ENCODE results near the gene CD82. TPM values are rescaled to one million over a fixed set of nuclear protein-coding genes. Genes with fewer than 3 reads are reported as not detected.

Gene CD82
- total RNA-seq, 1 experiment from 2014 or later: 8.2 TPM

DNA sequence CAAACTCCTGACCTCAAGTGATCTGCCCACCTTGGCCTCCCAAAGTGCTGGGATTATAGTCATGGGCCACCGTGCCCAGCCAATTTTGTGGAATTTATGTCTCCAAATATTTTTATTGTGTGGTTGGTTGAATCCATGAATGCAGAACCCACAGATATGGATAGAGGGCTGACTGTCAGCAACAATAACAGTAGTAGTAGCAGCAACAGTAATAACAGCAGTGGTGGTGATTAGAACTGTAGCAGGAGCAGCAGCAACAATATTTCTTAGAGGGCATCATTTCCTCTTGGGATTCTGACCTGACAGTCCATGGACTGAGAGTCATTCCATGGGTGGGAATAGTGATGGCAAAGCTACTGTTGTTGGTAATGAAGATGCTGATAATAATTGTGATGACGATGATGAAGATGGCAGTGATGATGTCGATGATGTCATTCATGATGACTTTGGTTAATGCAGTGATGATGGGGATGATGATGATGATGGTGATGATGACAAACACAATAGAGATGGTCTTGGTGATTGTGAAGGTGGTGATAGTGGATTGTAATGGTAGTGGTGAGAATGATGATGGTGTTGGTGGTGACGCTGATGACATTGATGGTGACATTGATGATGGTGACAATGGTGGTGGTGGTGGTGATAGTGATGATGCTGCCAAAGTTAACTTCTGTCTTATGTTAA is 13.9 kb upstream of the CD82 start:
- no TSS peak for BruUV-seq (replicated peaks)
- Histone ChIP-seq H3K4me1 (ENCODE audit: insufficient read depth, low read length, poor library complexity, severe bottlenecking) (no peaks in the 10 kb centered on the region), H3K4me3 (ENCODE audit: low read depth, low read length, poor library complexity, severe bottlenecking) (no peak overlapping the region), H3K36me3 (ENCODE audit: insufficient read depth, low read length, poor library complexity, severe bottlenecking) (no peaks in the 10 kb centered on the region), H3K9me3 (ENCODE audit: low read depth, low read length, poor library complexity, severe bottlenecking) (no peaks in the 10 kb centered on the region), H3K27me3 (replicated peaks; ENCODE audit: insufficient read depth, low read depth, low read length, poor library complexity) (no peaks in the 10 kb centered on the region), H3K27ac (ENCODE audit: low read depth, low read length, poor library complexity, severe bottlenecking) (no peak overlapping the region)
- no peak for DNase-seq (ENCODE audit: low spot score)
- intact Hi-C loops (cut with micrococcal nuclease; ENCODE audit: unreplicated experiment): no loop called here
- ChIA-PET POLR2A (ENCODE audit: low non-redundant PET) (no interaction called here), CTCF (no interaction called here)
- no peak for TF ChIP-seq EZH2 (IDR thresholded peaks at IDR 0.05; ENCODE audit: borderline replicate concordance, low read depth, low read length, poor library complexity, severe bottlenecking)
- TF ChIP-seq, protein P1, sequence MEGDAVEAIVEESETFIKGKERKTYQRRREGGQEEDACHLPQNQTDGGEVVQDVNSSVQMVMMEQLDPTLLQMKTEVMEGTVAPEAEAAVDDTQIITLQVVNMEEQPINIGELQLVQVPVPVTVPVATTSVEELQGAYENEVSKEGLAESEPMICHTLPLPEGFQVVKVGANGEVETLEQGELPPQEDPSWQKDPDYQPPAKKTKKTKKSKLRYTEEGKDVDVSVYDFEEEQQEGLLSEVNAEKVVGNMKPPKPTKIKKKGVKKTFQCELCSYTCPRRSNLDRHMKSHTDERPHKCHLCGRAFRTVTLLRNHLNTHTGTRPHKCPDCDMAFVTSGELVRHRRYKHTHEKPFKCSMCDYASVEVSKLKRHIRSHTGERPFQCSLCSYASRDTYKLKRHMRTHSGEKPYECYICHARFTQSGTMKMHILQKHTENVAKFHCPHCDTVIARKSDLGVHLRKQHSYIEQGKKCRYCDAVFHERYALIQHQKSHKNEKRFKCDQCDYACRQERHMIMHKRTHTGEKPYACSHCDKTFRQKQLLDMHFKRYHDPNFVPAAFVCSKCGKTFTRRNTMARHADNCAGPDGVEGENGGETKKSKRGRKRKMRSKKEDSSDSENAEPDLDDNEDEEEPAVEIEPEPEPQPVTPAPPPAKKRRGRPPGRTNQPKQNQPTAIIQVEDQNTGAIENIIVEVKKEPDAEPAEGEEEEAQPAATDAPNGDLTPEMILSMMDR (conservative IDR thresholded peaks at IDR 0.05; ENCODE audit: low read depth, low read length): no peak

DNA sequence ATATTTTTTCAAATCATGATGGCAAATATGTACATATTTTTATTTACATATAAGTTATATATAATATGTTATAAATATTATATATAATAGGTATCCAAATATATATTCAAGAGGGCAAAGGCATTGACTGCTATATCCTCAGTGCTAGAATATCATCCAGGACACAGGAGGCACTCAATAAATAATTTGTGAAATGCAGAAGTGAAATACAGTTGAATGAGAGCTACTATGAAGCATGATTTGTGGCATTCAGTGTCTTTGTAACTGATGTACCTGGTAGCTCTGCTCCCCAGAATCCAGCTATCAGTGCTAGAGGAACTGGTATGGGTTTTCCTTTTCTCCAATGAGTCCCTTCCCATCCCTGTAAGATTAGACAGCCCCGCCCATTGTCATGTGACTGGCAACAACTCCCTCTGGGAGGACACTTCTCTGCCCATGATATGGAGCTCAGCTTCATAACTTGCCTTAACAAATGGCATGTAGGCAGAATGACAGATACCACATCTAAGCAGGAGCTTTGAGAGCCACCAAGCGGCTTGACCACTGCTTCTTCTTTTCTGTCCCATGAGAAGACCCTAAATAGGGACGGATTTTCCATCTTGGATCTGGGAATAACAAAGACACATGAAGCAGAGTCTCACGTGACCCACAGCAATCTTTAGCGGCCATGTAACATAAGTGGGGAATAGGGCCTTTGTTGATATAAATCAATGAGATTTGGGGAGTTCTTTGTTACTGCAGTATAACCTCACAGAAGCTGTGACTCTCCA is 10.2 kb upstream of the CD82 start:
- BruUV-seq (replicated peaks): no TSS peak
- no peaks in the 10 kb centered on the region for H3K9me3 ChIP-seq (ENCODE audit: low read depth, low read length, poor library complexity, severe bottlenecking)
- ChIA-PET CTCF (interaction anchor here (0.6 to 6.3 kb wide), 6 partner anchors 10 to 62 kb away, joined by 3 to 110 read pairs (median 4); partner anchors contain the start of gene CD82), POLR2A (ENCODE audit: low non-redundant PET) (interaction anchor here (0.7 kb wide), 1 partner anchor 198 kb away, joined by 3 read pairs; no protein-coding TSS in a partner anchor)
- H3K4me1 ChIP-seq (ENCODE audit: insufficient read depth, low read length, poor library complexity, severe bottlenecking): peaks cover 5% of the 10 kb centered on the region
- H3K36me3 ChIP-seq (ENCODE audit: insufficient read depth, low read length, poor library complexity, severe bottlenecking): no peaks in the 10 kb centered on the region
- no peak overlapping the region for H3K27ac ChIP-seq (ENCODE audit: low read depth, low read length, poor library complexity, severe bottlenecking)
- no peaks in the 10 kb centered on the region for H3K27me3 ChIP-seq (replicated peaks; ENCODE audit: insufficient read depth, low read depth, low read length, poor library complexity)
- H3K4me3 ChIP-seq (ENCODE audit: low read depth, low read length, poor library complexity, severe bottlenecking): no peak overlapping the region
- DNase-seq (ENCODE audit: low spot score): peak; percentile 54
- TF ChIP-seq, protein P1 (conservative IDR thresholded peaks at IDR 0.05; ENCODE audit: low read depth, low read length): no peak
- TF ChIP-seq EZH2 (IDR thresholded peaks at IDR 0.05; ENCODE audit: borderline replicate concordance, low read depth, low read length, poor library complexity, severe bottlenecking): no peak
- intact Hi-C loops (cut with micrococcal nuclease; ENCODE audit: unreplicated experiment): loop anchor here (5.0 kb wide), 2 partner anchors 342 to 357 kb away; no protein-coding TSS in a partner anchor

DNA sequence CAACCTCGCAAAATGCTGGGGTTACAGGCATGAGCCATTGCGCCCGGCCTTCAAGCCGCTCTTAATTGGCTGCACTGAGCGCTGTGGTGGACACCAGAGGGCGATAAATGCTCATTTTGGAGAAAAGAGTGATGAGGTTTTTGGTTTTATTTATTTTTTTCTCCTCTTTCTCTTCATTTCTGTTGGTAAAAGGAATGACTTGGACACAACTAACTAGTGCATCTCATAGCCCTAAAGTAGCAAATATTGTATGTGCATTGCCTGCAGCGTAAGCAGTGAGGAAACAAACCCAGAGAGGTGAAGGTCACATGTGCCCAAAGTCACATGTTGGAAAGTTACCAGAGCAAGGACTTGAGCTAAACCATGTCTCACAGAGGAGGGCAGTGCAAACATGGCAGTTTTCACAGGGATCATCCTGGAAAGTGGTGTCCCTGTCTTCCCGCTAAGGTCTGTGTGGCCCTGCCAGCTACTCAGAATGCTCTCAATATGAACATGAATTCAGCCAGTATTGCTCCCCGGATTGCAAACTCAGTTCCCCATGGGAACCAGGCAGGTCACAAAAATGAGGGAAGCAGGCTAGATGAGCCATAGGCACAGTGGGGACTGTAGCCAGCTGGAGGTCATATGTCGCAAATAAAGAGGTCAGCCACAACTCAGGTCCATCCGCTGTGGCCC is 8.6 kb upstream of the CD82 start:
- peaks cover 5% of the 10 kb centered on the region for H3K4me1 ChIP-seq (ENCODE audit: insufficient read depth, low read length, poor library complexity, severe bottlenecking)
- no TSS peak for BruUV-seq (replicated peaks)
- no peak overlapping the region for H3K4me3 ChIP-seq (ENCODE audit: low read depth, low read length, poor library complexity, severe bottlenecking)
- intact Hi-C loops (cut with micrococcal nuclease; ENCODE audit: unreplicated experiment): loop anchor here (1.0 to 5.0 kb wide), 3 partner anchors 60 to 355 kb away; no protein-coding TSS in a partner anchor
- POLR2A ChIA-PET (ENCODE audit: low non-redundant PET): interaction anchor here (0.7 kb wide), 1 partner anchor 24 kb away, joined by 6 read pairs; no protein-coding TSS in a partner anchor
- no peak overlapping the region for H3K27ac ChIP-seq (ENCODE audit: low read depth, low read length, poor library complexity, severe bottlenecking)
- TF ChIP-seq EZH2 (IDR thresholded peaks at IDR 0.05; ENCODE audit: borderline replicate concordance, low read depth, low read length, poor library complexity, severe bottlenecking): no peak
- TF ChIP-seq, protein P1 (conservative IDR thresholded peaks at IDR 0.05; ENCODE audit: low read depth, low read length): peak; percentile 92
- no peaks in the 10 kb centered on the region for H3K36me3 ChIP-seq (ENCODE audit: insufficient read depth, low read length, poor library complexity, severe bottlenecking)
- H3K27me3 ChIP-seq (replicated peaks; ENCODE audit: insufficient read depth, low read depth, low read length, poor library complexity): no peaks in the 10 kb centered on the region
- CTCF ChIA-PET: interaction anchor here (0.7 to 6.3 kb wide), 6 partner anchors 9 to 354 kb away, joined by 3 to 110 read pairs (median 4); partner anchors contain the start of gene CD82
- peak; percentile 82 for DNase-seq (ENCODE audit: low spot score)
- no peaks in the 10 kb centered on the region for H3K9me3 ChIP-seq (ENCODE audit: low read depth, low read length, poor library complexity, severe bottlenecking)

Measured in A673 (cell line).